ENCODE measurements around the gene NEIL3.

NEIL3 gene

GRCh38 chr4:177356921-177357320 is 47.2 kb downstream of the NEIL3 start:
- H3K36me3 ChIP-seq (ENCODE audit: control insufficient read depth, insufficient read depth, low read length) = no peaks in the 10 kb centered on the region
- H3K9me3 ChIP-seq (ENCODE audit: control insufficient read depth, low read length) = no peaks in the 10 kb centered on the region
- H3K27me3 ChIP-seq (replicated peaks; ENCODE audit: control insufficient read depth, insufficient read depth, low read length, poor library complexity, severe bottlenecking) = no peaks in the 10 kb centered on the region
- DNase-seq = no peak
- H3K27ac ChIP-seq (ENCODE audit: insufficient read depth, low read length, poor library complexity, severe bottlenecking) = no peak overlapping the region
- no peak overlapping the region for H3K4me3 ChIP-seq (ENCODE audit: insufficient read depth, low read depth, low read length, poor library complexity, severe bottlenecking)
- no peaks in the 10 kb centered on the region for H3K4me1 ChIP-seq (ENCODE audit: control insufficient read depth, insufficient read depth, low read length, poor library complexity, severe bottlenecking)

DNA sequence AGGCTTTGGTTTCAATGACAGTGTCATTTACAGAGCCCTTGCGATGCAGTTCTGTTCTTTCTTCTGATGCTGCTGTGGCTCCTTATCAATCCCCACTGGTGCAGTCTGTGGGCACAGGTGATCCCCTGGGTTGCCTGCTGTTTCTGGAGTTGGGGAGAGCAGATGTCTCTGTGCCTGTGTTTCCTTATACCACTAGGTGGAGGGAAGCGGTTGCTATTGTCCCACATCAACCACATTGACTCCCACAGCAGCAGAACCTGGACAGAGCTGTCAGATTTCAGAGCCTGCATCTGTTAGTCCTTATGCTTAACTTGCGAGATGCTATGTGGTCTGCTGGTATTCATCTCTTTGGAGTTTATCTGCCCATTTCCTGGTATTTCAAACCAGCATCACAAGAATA is 57.7 kb downstream of the NEIL3 start:
- H3K4me1 ChIP-seq (ENCODE audit: control insufficient read depth, insufficient read depth, low read length, poor library complexity, severe bottlenecking) = no peaks in the 10 kb centered on the region
- H3K4me3 ChIP-seq (ENCODE audit: insufficient read depth, low read depth, low read length, poor library complexity, severe bottlenecking) = no peak overlapping the region
- H3K27ac ChIP-seq (ENCODE audit: insufficient read depth, low read length, poor library complexity, severe bottlenecking) = no peak overlapping the region
- no peaks in the 10 kb centered on the region for H3K36me3 ChIP-seq (ENCODE audit: control insufficient read depth, insufficient read depth, low read length)
- no peaks in the 10 kb centered on the region for H3K9me3 ChIP-seq (ENCODE audit: control insufficient read depth, low read length)
- DNase-seq = no peak
- no peaks in the 10 kb centered on the region for H3K27me3 ChIP-seq (replicated peaks; ENCODE audit: control insufficient read depth, insufficient read depth, low read length, poor library complexity, severe bottlenecking)

GRCh38 chr4:177369372-177369771 is 59.7 kb downstream of the NEIL3 start:
- H3K4me1 ChIP-seq (ENCODE audit: control insufficient read depth, insufficient read depth, low read length, poor library complexity, severe bottlenecking) = no peaks in the 10 kb centered on the region
- DNase-seq = no peak
- no peaks in the 10 kb centered on the region for H3K9me3 ChIP-seq (ENCODE audit: control insufficient read depth, low read length)
- no peak overlapping the region for H3K4me3 ChIP-seq (ENCODE audit: insufficient read depth, low read depth, low read length, poor library complexity, severe bottlenecking)
- H3K36me3 ChIP-seq (ENCODE audit: control insufficient read depth, insufficient read depth, low read length) = no peaks in the 10 kb centered on the region
- H3K27me3 ChIP-seq (replicated peaks; ENCODE audit: control insufficient read depth, insufficient read depth, low read length, poor library complexity, severe bottlenecking) = no peaks in the 10 kb centered on the region
- no peak overlapping the region for H3K27ac ChIP-seq (ENCODE audit: insufficient read depth, low read length, poor library complexity, severe bottlenecking)

DNA sequence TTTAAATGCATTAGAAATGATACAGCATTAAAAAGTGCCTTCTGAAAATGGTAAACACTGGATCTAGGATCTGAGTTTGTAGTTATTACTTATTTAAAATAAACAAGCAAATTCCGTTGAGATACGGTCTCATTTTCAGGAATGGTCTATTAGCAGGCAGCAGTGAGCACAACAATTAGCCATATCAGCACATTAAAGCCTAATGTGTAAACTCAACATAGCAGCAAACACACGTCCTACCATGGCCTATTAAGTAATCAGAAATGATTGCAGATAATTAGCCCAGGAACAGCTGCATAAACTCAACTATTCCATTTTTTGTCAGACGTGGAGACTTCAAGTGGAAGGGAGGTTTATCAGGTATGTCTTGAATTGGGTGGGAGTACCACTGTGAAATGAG is 61.8 kb downstream of the NEIL3 start:
- Histone ChIP-seq H3K27me3 (replicated peaks; ENCODE audit: control insufficient read depth, insufficient read depth, low read length, poor library complexity, severe bottlenecking) (no peaks in the 10 kb centered on the region), H3K9me3 (ENCODE audit: control insufficient read depth, low read length) (no peaks in the 10 kb centered on the region), H3K27ac (ENCODE audit: insufficient read depth, low read length, poor library complexity, severe bottlenecking) (no peak overlapping the region), H3K36me3 (ENCODE audit: control insufficient read depth, insufficient read depth, low read length) (no peaks in the 10 kb centered on the region), H3K4me3 (ENCODE audit: insufficient read depth, low read depth, low read length, poor library complexity, severe bottlenecking) (no peak overlapping the region), H3K4me1 (ENCODE audit: control insufficient read depth, insufficient read depth, low read length, poor library complexity, severe bottlenecking) (no peaks in the 10 kb centered on the region)
- DNase-seq = no peak

DNA sequence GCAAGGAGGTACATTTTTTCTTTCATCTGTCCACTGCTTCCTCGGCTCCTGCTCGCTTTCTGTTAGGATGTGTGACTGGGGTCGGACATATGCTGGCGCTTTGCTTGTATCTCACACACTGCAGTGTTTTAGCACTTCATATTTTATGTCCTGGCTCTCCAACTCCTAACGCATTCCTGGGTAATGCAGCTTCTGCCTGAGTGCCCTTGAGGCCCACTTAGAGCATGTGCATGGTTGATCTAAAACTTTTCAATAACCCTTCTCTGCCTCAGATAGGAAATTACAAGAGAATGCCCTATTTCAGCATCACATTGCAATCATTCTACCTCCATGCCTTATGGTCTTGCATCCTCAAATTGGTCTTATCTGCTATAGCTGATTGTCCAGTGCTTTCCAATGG is 65.3 kb downstream of the NEIL3 start:
- H3K27ac ChIP-seq (ENCODE audit: insufficient read depth, low read length, poor library complexity, severe bottlenecking) = no peak overlapping the region
- no peaks in the 10 kb centered on the region for H3K9me3 ChIP-seq (ENCODE audit: control insufficient read depth, low read length)
- H3K4me1 ChIP-seq (ENCODE audit: control insufficient read depth, insufficient read depth, low read length, poor library complexity, severe bottlenecking) = no peaks in the 10 kb centered on the region
- no peaks in the 10 kb centered on the region for H3K36me3 ChIP-seq (ENCODE audit: control insufficient read depth, insufficient read depth, low read length)
- H3K4me3 ChIP-seq (ENCODE audit: insufficient read depth, low read depth, low read length, poor library complexity, severe bottlenecking) = no peak overlapping the region
- H3K27me3 ChIP-seq (replicated peaks; ENCODE audit: control insufficient read depth, insufficient read depth, low read length, poor library complexity, severe bottlenecking) = no peaks in the 10 kb centered on the region
- no peak for DNase-seq

GRCh38 chr4:177375372-177375771 is 65.7 kb downstream of the NEIL3 start:
- DNase-seq = no peak
- Histone ChIP-seq H3K9me3 (ENCODE audit: control insufficient read depth, low read length) (no peaks in the 10 kb centered on the region), H3K27ac (ENCODE audit: insufficient read depth, low read length, poor library complexity, severe bottlenecking) (no peak overlapping the region), H3K27me3 (replicated peaks; ENCODE audit: control insufficient read depth, insufficient read depth, low read length, poor library complexity, severe bottlenecking) (no peaks in the 10 kb centered on the region), H3K4me1 (ENCODE audit: control insufficient read depth, insufficient read depth, low read length, poor library complexity, severe bottlenecking) (no peaks in the 10 kb centered on the region), H3K36me3 (ENCODE audit: control insufficient read depth, insufficient read depth, low read length) (no peaks in the 10 kb centered on the region), H3K4me3 (ENCODE audit: insufficient read depth, low read depth, low read length, poor library complexity, severe bottlenecking) (no peak overlapping the region)

GRCh38 chr4:177376024-177376423 is 66.3 kb downstream of the NEIL3 start:
- no peak overlapping the region for H3K4me3 ChIP-seq (ENCODE audit: insufficient read depth, low read depth, low read length, poor library complexity, severe bottlenecking)
- no peak overlapping the region for H3K27ac ChIP-seq (ENCODE audit: insufficient read depth, low read length, poor library complexity, severe bottlenecking)
- H3K9me3 ChIP-seq (ENCODE audit: control insufficient read depth, low read length) = no peaks in the 10 kb centered on the region
- no peak for DNase-seq
- H3K27me3 ChIP-seq (replicated peaks; ENCODE audit: control insufficient read depth, insufficient read depth, low read length, poor library complexity, severe bottlenecking) = no peaks in the 10 kb centered on the region
- no peaks in the 10 kb centered on the region for H3K4me1 ChIP-seq (ENCODE audit: control insufficient read depth, insufficient read depth, low read length, poor library complexity, severe bottlenecking)
- no peaks in the 10 kb centered on the region for H3K36me3 ChIP-seq (ENCODE audit: control insufficient read depth, insufficient read depth, low read length)

GRCh38 chr4:177380730-177381287 is 71.1 kb downstream of the NEIL3 start:
- H3K4me3 ChIP-seq (ENCODE audit: insufficient read depth, low read depth, low read length, poor library complexity, severe bottlenecking) = no peak overlapping the region
- H3K27me3 ChIP-seq (replicated peaks; ENCODE audit: control insufficient read depth, insufficient read depth, low read length, poor library complexity, severe bottlenecking) = no peaks in the 10 kb centered on the region
- H3K27ac ChIP-seq (ENCODE audit: insufficient read depth, low read length, poor library complexity, severe bottlenecking) = no peak overlapping the region
- no peaks in the 10 kb centered on the region for H3K9me3 ChIP-seq (ENCODE audit: control insufficient read depth, low read length)
- H3K4me1 ChIP-seq (ENCODE audit: control insufficient read depth, insufficient read depth, low read length, poor library complexity, severe bottlenecking) = no peaks in the 10 kb centered on the region
- no peaks in the 10 kb centered on the region for H3K36me3 ChIP-seq (ENCODE audit: control insufficient read depth, insufficient read depth, low read length)
- DNase-seq = no peak

- Histone ChIP-seq H3K36me3 (ENCODE audit: control insufficient read depth, insufficient read depth, low read length) (no peaks in the 10 kb centered on the region), H3K4me1 (ENCODE audit: control insufficient read depth, insufficient read depth, low read length, poor library complexity, severe bottlenecking) (no peaks in the 10 kb centered on the region), H3K9me3 (ENCODE audit: control insufficient read depth, low read length) (no peaks in the 10 kb centered on the region), H3K27ac (ENCODE audit: insufficient read depth, low read length, poor library complexity, severe bottlenecking) (no peak overlapping the region), H3K4me3 (ENCODE audit: insufficient read depth, low read depth, low read length, poor library complexity, severe bottlenecking) (no peak overlapping the region), H3K27me3 (replicated peaks; ENCODE audit: control insufficient read depth, insufficient read depth, low read length, poor library complexity, severe bottlenecking) (no peaks in the 10 kb centered on the region)
- no peak for DNase-seq
Observed at GRCh38 chr4:177381762-177382310, 72.2 kb downstream of the NEIL3 start.

DNA sequence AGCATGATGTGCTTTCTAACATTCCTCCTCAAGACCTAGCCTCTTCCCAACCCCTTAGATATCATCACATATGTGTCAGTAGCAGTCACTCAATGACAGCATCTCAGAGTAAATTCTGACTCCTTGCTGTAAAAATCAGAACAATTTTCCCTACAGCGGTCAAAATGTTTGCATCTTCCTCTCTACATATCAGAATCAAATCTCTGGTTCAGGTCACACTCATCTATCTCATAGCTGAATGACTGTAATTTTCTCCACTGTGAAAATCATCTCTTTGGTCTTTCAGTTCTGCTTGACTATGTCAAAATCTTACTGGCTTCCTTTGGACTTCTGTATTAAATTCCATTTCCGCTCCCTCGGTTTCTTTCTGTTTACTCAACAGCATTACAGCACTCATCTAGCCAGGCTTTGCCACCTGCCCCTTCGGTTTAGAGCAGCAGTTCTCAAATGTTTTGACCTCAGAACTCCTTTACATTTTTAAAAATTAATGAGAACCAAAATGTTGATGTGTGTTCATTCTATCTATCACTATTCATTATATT is 75.3 kb downstream of the NEIL3 start:
- no peak overlapping the region for H3K4me3 ChIP-seq (ENCODE audit: insufficient read depth, low read depth, low read length, poor library complexity, severe bottlenecking)
- no peaks in the 10 kb centered on the region for H3K9me3 ChIP-seq (ENCODE audit: control insufficient read depth, low read length)
- no peak overlapping the region for H3K27ac ChIP-seq (ENCODE audit: insufficient read depth, low read length, poor library complexity, severe bottlenecking)
- H3K27me3 ChIP-seq (replicated peaks; ENCODE audit: control insufficient read depth, insufficient read depth, low read length, poor library complexity, severe bottlenecking) = no peaks in the 10 kb centered on the region
- H3K4me1 ChIP-seq (ENCODE audit: control insufficient read depth, insufficient read depth, low read length, poor library complexity, severe bottlenecking) = no peaks in the 10 kb centered on the region
- no peak for DNase-seq
- no peaks in the 10 kb centered on the region for H3K36me3 ChIP-seq (ENCODE audit: control insufficient read depth, insufficient read depth, low read length)
